HG02623 (cell line): ENCODE data around the gene CBR4.
"Not testable (repeated sequence)": the region's sequence is repeated elsewhere in the genome, so short reads cannot be mapped to it uniquely, and the experiment has no call there.

ENCODE experiments used
- ATAC-seq: cut with Tn5 transposase; IDR thresholded peaks from one replicate; pipeline ENCODE4 v1.9.1; 2021; ENCODE audit warnings: moderate library complexity; ENCODE audit not compliant: unreplicated experiment

The CBR4 gene

DNA sequence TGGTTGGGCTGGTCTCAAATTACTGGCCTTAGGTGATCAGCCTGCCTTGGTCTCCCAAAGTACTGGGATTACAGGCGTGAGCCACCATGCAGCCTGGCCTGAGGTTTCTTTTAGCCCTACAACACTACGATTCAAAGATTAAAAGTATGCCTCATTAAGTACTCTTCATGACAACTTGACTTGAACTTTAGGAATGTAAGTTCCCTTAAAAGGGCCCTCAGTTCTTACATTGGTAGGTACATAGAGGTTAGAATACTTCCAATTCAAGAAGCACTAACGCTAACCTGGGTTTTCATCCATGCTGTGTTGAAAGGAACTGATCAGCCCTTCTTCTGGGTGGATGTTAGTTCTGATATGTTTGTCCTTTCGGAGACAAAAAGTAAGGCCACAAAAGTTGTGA is 15.1 kb downstream of the CBR4 start:
- no peak for ATAC-seq

DNA sequence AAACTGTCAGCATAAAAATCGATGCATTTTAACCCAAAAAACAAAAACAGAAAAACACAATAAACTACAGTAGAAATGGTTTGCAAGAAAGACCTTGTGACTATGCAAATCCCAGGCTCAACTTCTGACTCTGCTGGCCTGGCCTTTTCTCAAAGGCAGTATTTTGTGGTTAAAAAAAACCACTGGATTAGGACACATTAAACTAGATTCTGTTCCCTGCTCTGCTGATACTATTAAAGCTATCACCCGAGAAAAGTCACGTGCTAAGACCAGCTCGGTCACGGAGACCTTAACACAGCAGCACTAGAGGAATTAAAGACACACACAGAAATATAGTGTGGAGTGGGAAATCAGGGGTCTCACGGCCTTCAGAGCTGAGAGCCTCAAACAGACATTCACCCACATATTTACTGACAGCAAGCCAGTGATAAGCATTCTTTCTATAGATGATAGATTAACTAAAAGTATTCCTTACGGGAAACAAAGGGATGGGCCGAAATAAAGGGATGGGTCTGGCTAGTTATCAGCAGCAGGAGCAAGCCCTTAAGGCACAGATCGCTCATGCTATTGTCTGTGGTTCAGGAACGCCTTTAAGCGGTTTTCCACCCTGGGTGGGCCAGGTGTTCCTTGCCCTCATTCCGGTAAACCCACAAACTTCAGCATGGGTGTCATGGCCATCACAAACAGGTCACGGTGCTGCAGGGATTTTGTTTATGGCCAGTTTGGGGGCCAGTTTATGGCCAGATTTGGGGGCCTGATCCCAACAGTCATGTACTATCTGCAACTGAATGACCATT is 16.1 kb downstream of the CBR4 start:
- ATAC-seq, result no peak

DNA sequence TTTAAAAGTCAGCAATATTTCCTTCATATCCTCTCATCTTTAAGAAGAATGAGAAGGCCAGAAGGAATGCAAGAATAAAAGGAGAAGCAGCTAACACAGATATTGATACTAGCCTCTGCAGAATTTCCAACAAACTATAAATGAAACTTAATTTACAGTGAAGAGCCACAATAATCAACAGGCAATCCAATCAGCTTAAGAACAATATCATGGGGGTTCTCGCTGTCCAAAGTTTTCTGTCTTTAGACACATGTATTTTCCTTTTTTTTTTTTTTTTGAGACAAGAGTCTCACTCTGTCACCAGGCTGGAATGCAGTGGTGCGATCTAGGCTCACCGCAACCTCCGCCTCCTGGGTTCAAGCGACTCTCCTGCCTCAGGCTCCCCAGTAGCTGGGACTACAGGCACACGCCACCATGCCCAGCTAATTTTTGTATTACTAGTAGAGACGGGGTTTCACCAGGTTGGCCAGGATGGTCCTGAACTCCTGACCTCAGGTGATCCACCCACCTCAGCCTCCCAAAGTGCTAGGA is 17.0 kb downstream of the CBR4 start:
- not testable (repeated sequence) for ATAC-seq

DNA sequence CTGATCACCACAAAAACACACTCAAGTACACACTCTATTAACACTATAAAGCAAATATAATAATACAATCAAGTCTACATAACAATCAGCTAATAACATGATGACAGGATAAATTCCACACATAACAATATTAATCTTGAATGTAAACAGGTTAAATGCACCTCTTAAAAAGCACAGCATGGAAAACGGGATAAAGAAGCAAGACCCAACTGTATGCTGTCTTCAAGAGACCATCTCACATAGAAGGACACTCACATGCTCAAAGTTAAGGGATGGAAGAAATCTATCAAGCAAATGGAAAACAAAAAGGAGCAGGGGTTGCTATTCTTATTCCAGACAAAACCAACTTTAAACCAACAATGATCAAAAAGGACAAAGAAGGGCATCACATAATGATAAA is 28.1 kb downstream of the CBR4 start:
- no peak for ATAC-seq

DNA sequence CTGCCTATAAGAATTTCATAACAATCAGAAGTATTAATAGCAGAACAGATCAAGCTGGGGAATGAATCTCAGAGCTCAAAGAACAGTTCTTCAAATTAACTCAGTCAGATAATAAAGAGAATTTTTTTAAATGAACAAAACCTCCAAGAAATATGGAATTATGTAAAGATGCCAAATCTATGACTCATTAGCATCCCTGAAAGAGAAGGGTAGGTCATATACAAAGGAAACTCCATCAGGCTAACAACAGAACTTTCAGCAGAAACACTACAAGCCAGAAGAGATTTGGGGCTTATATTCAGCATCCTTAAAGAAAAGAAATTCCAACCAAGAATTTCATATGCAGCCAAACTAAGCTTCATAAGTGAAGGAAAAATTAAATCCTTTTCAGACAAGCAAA is 28.6 kb downstream of the CBR4 start:
- ATAC-seq, result no peak

DNA sequence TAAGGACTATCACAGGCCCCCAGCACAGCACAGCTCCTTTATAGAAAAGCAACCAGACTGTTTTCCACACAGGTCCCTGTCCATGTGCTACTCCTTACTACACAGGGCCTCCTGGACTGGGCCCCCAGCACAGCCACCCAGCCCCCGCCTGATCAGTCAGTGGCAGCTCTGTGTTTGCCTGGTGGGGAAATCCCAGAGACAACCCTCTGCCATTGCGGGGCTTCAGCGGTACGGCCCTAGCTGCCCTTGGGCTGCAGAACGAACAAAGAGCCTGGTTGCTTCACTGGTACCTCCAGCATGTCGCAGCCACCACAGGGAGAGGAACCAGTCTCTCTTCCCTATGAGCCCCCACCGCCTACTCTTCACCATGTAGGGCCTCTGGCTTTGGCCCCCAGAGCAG is 30.7 kb downstream of the CBR4 start:
- no peak for ATAC-seq

DNA sequence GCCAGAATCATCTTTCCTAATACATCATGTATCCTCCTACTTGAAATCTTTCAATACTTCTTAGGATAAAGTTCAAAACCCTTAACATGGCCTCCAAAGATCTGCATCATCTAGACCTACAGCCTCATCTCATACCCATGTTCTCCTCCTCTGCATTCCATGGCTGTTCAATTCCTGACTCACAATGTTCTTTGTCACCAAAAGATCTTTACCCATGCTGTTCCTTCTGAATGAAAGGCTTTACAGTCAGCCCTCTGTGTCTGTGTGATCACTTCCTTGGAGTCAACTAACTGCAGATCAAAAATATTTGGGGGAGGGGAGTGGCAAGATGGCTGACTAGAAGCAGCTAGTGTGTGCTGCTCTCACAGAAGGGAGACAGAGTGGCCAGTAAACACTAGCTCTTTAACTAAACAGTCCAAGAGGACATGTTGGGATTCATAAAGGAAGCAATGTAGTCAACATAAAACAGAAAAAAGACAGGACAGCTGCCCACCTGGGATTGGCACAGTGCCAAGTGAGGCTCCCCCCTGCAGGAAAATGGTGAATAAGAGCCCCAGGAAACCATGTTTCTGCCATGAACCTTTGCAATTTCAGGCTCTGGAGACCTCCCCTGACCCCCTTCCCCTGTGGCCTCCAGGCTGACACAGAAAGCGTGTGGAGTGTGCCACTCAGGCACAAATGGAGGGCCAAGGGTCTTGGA is 31.9 kb downstream of the CBR4 start:
- ATAC-seq, result no peak

DNA sequence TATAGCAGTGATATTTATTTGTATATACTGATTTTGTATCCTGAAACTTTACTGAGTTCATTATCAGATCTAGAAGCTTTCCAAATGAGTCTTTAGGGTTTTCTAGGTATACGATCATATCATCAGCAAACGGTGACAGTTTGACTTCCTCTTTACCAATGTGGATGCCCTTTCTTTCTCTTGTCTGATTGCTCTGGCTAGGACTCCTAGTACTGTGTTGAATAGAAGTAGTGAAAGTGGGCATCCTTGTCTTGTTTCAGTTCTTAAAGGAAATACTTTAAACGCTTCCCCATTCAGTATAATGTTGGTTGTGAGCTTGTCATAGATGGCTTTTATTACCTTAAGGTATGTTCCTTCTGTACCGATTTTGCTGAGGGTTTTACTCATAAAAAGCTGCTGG is 37.5 kb downstream of the CBR4 start:
- ATAC-seq, result no peak

DNA sequence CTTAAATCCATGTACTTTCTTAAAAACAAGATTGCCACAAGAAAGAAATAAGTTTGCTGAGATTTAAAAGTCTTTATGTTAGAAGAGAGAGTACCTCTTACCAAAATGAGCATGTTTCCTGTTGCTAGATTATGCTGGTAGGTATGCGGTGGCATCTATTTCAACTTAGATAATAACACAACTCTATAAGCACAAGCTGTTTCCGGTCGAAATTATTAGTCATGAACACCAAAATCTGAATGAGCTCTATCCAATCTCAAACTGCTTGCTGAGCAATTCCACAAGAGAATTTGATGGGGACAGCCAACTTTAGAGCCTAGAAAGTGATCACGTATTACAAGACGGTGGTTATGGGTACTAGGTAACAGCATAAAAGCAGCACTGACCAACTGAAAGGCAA is 49.3 kb downstream of the CBR4 start:
- ATAC-seq, result no peak

DNA sequence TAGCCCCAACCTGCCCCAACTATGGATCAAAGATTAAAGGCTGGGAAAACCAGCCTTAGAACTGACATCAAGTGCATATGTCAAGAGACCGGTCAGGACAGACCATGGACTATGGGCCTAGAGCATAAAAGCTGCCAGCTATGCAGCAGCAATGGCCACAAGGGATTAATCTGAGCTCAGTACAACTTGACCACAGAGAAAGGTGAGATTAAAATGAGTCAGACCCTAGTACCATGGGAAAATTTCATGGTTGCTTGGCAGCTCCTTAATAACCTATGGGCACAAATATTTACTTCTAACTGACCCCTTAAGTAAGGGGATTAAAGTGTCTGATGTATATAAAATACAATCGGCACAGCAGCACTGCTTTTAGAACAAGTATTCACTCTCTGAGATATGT is 54.4 kb downstream of the CBR4 start:
- ATAC-seq, result no peak

DNA sequence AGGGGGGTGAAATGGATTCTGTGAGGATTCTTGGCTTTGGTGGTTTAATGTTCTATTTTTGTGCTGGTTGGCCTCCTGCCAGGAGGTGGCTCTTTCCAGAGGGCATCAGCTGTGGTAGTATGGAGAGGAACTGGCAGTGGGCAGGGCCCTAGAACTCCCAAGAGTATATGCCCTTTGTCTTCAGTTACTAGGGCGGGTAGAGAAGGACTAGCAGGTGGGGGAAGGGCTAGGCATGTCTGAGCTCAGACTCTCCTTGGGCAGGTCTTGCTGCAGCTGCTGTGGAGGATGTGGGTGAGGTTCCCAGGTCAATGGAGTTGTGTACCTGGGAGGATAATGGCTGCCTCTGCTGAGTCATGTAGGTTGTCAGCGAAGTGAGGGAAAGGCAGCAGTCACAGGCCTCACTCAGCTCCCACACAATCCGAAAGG is 57.2 kb downstream of the CBR4 start:
- not testable (repeated sequence) for ATAC-seq

DNA sequence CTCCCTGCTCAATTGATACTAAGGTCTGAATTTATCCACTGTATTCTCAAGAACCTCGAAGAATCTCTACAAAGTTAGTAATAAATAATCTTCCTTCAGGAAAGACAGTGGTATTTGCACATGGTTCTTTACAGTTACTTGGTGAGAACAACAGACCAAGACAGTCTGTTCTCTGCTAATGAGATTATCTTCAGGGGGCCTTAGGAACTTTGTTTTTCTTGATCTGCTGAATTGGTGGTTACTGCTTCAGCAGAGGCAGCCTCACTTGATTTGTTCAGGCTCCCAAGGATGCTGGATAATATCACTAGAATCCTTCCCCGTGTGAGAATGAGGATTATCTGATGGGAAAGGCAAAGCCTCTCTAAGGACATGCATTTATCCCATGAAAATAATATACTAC is 64.8 kb downstream of the CBR4 start:
- no peak for ATAC-seq

DNA sequence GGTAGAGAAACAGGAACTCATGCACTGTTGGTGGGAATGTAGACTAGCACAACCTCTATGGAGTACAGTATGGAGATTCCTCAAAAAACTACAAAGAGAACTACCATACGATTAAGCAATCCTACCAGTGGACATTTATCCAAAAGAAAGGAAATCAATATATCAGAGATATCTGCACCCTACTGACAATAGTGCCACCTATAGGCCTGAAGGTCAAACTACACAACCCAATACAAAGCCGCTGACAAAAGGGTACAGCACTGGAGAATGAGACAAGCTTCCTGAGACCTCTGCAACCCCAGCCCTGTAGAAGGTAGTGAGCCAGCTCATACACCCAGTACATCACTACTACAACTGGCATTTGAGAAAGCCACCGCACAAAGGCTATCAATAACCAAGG is 67.1 kb downstream of the CBR4 start:
- no peak for ATAC-seq
